Adipose tissue (tissue), 3 donors: ENCODE measurements around the gene CHCHD4. TPM values are rescaled to one million over a fixed set of nuclear protein-coding genes. Genes with fewer than 3 reads are reported as not detected.

Experiments used
- H3K27ac ChIP-seq: one replicate; pipeline ENCODE4 v1.5.1; 2013; ENCODE audit warnings: low read depth, low read length
- WGBS, 3 donors: extraction: QIAGEN DNeasy Blood & Tissue Kit; methylation state at CpG; one replicate each; pipeline ENCODE4 v1.1.7; 2013; 5-methylcytosine and 5-hydroxymethylcytosine counted together
- polyA plus RNA-seq, 3 donors: library from polyadenylated mRNA; stranded (reverse); fragments of 200-250 nt; gene quantifications; one replicate each; pipeline ENCODE4 v1.2.3, GENCODE V29; 2013
- donor health status: healthy with polysubstance abuse.
- donor health status: Bipolar disorder and iron deficiency.
- donor health status: healthy.

Gene CHCHD4
- polyA plus RNA-seq, 3 donors, result 9.7 to 16.1 (median 14.7) TPM

GRCh38 chr3:14139771-14140170 is 15.1 kb upstream of the CHCHD4 start:
- no peak overlapping the region for H3K27ac ChIP-seq
- WGBS, 3 donors, result 58 to 84% (median 81%) methylated on average over 5 of the region's 5 CpGs

- no peak overlapping the region for H3K27ac ChIP-seq
Measured at GRCh38 chr3:14138878-14139655, 14.4 kb upstream of the CHCHD4 start.

GRCh38 chr3:14138109-14138877 is 13.6 kb upstream of the CHCHD4 start:
- 88 to 91% (median 89%) methylated on average over 16 of the region's 16 CpGs for WGBS, 3 donors

More at GRCh38 chr3:14138878-14139655, 14.4 kb upstream of the CHCHD4 start:
- WGBS, 3 donors, result 86 to 90% (median 87%) methylated on average over 14 of the region's 14 CpGs

GRCh38 chr3:14137445-14137844 is 12.8 kb upstream of the CHCHD4 start:
- WGBS, 3 donors, result 55 to 61% (median 60%) methylated on average over 3 of the region's 3 CpGs
- H3K27ac ChIP-seq, result no peak overlapping the region

More at GRCh38 chr3:14138109-14138877, 13.6 kb upstream of the CHCHD4 start:
- H3K27ac ChIP-seq, result no peak overlapping the region

GRCh38 chr3:14137004-14137403 is 12.3 kb upstream of the CHCHD4 start:
- WGBS, 3 donors, result 80 to 92% (median 90%) methylated on average over 3 of the region's 3 CpGs

GRCh38 chr3:14135581-14135980 is 10.9 kb upstream of the CHCHD4 start:
- no peak overlapping the region for H3K27ac ChIP-seq
- WGBS, 3 donors, result 86 to 90% (median 87%) methylated on average over 11 of the region's 11 CpGs

More at GRCh38 chr3:14137004-14137403, 12.3 kb upstream of the CHCHD4 start:
- H3K27ac ChIP-seq, result no peak overlapping the region

GRCh38 chr3:14134291-14134690 is 9.6 kb upstream of the CHCHD4 start:
- WGBS, 3 donors, result 92 to 95% (median 93%) methylated on average over 6 of the region's 6 CpGs
- H3K27ac ChIP-seq, result no peak overlapping the region

- WGBS, 3 donors, result 93 to 99% (median 96%) methylated on average over 5 of the region's 5 CpGs
- no peak overlapping the region for H3K27ac ChIP-seq
Measured at GRCh38 chr3:14133876-14134275, 9.2 kb upstream of the CHCHD4 start.

GRCh38 chr3:14133188-14133800 is 8.6 kb upstream of the CHCHD4 start:
- WGBS, 3 donors, result 92 to 93% (median 92%) methylated on average over 10 of the region's 10 CpGs
- H3K27ac ChIP-seq, result no peak overlapping the region

GRCh38 chr3:14132689-14133088 is 8.0 kb upstream of the CHCHD4 start:
- no peak overlapping the region for H3K27ac ChIP-seq
- 91 to 95% (median 93%) methylated on average over 6 of the region's 6 CpGs for WGBS, 3 donors

GRCh38 chr3:14132120-14132519 is 7.5 kb upstream of the CHCHD4 start:
- H3K27ac ChIP-seq, result no peak overlapping the region
- WGBS, 3 donors, result 95 to 96% (median 95%) methylated on average over 8 of the region's 8 CpGs

- no peak overlapping the region for H3K27ac ChIP-seq
- WGBS, 3 donors, result 82 to 88% (median 82%) methylated on average over 5 of the region's 5 CpGs
Measured at GRCh38 chr3:14131134-14131533, 6.5 kb upstream of the CHCHD4 start.

- no peak overlapping the region for H3K27ac ChIP-seq
- 95 to 97% (median 96%) methylated on average over 12 of the region's 12 CpGs for WGBS, 3 donors
Measured at GRCh38 chr3:14130707-14131106, 6.0 kb upstream of the CHCHD4 start.

- no peak overlapping the region for H3K27ac ChIP-seq
- WGBS, 3 donors, result 90 to 96% (median 95%) methylated on average over 4 of the region's 4 CpGs
Measured at GRCh38 chr3:14130230-14130629, 5.6 kb upstream of the CHCHD4 start.

GRCh38 chr3:14129296-14129695 is 4.6 kb upstream of the CHCHD4 start:
- H3K27ac ChIP-seq, result no peak overlapping the region
- WGBS, 3 donors, result 96 to 97% (median 97%) methylated on average over 6 of the region's 6 CpGs

GRCh38 chr3:14128724-14129123 is 4.1 kb upstream of the CHCHD4 start:
- no peak overlapping the region for H3K27ac ChIP-seq
- 98% methylated on average over 5 of the region's 5 CpGs for WGBS, 3 donors

- no peak overlapping the region for H3K27ac ChIP-seq
- 89 to 91% (median 90%) methylated on average over 12 of the region's 12 CpGs for WGBS, 3 donors
Measured at GRCh38 chr3:14127516-14128161, 3.0 kb upstream of the CHCHD4 start.

- 73 to 79% (median 78%) methylated on average over 5 of the region's 5 CpGs for WGBS, 3 donors
- no peak overlapping the region for H3K27ac ChIP-seq
Measured at GRCh38 chr3:14126887-14127505, 2.3 kb upstream of the CHCHD4 start.
